GM18505 (cell line): ENCODE data around the gene CPNE9.
"Not testable (repeated sequence)": the region's sequence is repeated elsewhere in the genome, so short reads cannot be mapped to it uniquely, and the experiment has no call there.

Experiments
- ATAC-seq: cut with Tn5 transposase; IDR thresholded peaks from one replicate; pipeline ENCODE4 v1.9.1; 2021; ENCODE audit not compliant: unreplicated experiment
- POLR2A ChIP-seq: IDR thresholded peaks from 4 replicates; pipeline ENCODE4 v1.6.1; 2011; ENCODE audit warnings: borderline replicate concordance; ENCODE audit not compliant: insufficient read depth, insufficient read length; ENCODE audit errors: extremely low read depth

The CPNE9 gene

DNA sequence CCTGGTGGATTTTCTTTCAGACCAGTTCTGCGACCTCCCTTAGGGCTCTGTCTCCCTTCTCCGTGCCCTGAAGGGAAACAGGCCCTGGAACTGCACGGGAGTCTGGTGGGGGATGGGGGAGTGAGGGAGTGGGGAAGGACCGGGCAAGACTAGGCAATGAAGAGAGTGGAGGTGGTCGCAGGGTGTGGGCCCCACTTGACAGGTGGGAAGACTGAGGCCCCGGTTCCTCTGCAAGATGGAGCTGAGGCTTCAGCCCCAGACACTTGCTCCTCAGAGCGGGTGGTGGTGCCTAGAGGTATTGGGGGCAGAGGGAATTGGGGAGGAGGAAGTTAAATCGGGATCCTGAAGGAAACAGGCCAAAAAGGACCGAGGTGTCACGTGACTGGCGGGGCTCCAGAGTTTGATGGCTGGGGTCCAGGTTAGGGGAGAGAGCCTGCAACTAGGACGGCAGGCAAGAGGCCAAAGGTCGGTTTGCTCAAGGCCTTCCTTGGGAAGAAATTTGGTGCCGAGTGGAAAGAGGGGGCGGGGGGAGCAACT, 66.7 kb downstream of the CPNE9 start:
- ATAC-seq, result no peak
- no peak for TF ChIP-seq POLR2A

GRCh38 chr3:9771007-9771406, 67.4 kb downstream of the CPNE9 start:
- not testable (repeated sequence) for ATAC-seq

DNA sequence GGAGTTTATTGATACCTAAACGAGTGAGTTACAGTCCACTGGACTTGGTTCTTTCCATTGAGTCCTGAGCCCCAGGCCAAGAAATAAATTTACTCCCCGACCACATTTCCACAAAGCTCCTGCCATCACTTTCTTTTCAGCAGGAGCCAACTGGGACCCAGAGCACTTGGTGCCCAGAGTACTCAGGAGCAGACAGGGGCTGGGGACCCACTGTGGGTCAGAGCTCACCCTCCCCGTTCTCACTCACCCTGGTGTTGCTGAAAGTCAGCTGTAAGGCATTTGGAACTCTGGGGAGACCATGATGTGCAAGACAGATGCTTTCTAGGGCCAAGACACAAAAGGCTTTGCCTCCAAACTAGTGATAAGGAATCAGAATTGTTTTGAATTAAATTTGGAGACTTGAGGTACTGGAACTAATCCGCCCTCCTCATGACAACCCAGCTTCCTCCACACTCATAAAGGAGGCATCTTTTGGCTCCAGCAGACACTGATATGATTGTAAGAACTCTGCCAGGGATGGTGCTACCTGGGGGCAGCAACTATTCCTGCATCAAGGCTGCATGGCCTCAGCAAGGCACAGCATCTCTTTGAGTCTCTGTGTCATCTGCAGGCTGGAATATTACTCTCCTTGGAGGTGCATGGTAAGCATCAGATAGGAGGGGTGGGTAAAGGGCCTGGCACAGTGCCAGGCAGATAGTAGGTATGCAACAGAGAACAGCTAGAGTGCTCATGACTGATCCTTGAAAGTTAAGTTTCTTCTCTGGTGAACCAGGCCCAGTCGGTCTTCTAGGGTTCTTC, 73.5 kb downstream of the CPNE9 start:
- ATAC-seq, result no peak
- TF ChIP-seq POLR2A, result no peak

DNA sequence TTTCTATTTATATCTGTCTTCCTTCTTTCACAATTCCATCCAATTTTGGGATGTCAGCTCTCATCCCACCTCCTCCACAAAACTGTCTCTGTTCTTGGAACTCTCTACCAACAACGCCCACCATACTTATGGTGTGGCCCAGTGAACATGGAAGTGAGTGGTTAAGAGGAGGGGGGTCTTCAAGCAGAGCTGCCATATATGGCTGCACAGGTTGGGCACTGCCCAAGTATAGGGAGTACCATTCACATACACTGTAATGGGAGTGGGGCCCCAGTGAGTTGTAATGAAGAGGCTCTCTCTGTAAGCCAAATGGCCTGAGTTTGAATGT, 74.0 kb downstream of the CPNE9 start:
- no peak for ATAC-seq
- no peak for TF ChIP-seq POLR2A

GRCh38 chr3:9778143-9779074, 74.8 kb downstream of the CPNE9 start:
- TF ChIP-seq POLR2A, result no peak
- ATAC-seq, result no peak

DNA sequence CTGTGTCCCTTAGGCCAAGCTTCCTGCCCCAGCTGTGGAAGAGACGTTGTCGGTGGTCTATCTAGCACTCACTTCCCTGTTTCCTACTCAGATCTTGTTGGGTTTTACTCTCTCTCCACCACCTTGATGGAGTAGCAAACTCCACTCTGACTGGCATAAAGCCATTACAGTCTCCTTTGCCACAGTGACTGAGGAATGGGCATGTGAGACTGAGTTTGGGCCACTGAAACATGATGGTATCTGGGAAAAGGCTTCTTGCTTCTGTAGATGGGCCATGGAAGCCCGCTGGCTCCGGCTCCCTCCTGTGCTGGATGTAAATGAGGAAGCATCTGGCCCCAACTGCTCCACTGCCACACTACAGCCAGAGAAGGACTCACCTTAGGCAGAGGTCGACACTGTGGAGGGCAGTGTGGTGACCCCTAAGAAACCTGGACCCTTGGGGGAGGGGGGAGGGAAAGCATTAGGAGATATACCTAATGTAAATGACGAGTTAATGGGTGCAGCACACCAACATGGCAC, 75.5 kb downstream of the CPNE9 start:
- no peak for ATAC-seq
- no peak for TF ChIP-seq POLR2A
